ENCODE results near the gene EIF2S3.
"Not testable (repeated sequence)": the region's sequence is repeated elsewhere in the genome, so short reads cannot be mapped to it uniquely, and the experiment has no call there.

The EIF2S3 gene

GRCh38 chrX:24054182-24055042, at the start of gene EIF2S3:
Gene EIF2S3, plus strand, starts transcription at chrX:24054956. Its CDS starts 13 bp downstream, at chrX:24054969.
- DNase-seq (ENCODE audit: low spot score): peak; percentile 64

GRCh38 chrX:24005028-24005427, 49.7 kb upstream of the EIF2S3 start:
- DNase-seq (ENCODE audit: low spot score): no peak

- no peak for DNase-seq (ENCODE audit: low spot score)
Measured at GRCh38 chrX:24005867-24006266, 48.9 kb upstream of the EIF2S3 start.

GRCh38 chrX:24012266-24012665, 42.5 kb upstream of the EIF2S3 start:
- DNase-seq (ENCODE audit: low spot score): no peak

DNA sequence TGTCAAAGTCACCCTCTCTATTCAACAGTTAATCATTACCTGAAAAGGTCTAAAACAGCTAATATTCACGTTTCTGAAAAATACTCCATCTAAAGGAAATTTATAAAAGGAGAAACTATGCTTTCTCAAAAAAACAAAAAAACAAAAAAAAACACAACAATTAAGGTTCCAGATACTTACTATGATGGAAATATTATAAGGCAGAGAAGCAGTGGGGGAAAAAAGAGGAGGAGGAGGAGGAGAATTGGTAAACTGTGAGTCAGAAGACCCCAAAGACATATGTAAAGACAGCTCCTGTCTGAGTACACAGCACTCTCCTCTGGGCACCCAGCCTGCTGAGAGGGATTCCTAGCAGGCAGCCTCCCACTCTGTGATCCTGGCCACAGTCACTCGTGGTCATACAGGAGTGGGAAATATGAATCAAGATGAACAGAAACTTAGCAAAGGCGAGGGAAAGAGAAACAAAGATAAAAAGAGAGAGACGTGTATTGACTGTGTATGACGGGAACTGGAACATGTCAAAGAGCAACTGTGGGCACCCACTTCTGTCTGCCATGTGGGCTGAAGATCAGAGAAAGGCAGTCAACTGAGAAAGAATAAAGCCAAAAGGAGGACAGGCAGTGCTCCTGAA, 40.3 kb upstream of the EIF2S3 start:
- DNase-seq (ENCODE audit: low spot score): no peak

DNA sequence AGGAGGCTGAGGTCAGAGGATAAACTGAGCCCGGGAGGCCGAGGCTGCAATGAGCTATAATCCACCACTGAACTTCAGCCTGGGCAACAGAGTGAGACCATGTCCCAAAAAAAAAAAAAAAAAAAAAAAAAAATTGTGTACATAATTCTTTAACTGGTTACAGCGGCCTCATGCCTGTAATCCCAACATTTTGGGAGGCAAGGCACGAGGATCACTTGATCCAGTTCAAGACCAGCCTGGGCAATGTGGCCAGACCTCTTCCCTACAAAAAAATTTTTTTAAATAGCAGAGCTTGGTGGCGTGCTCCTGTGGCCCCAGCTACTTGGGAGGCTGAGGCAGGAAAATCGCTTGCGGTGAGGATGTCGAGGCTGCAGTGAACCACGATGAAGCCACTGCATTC, 37.1 kb upstream of the EIF2S3 start:
- DNase-seq (ENCODE audit: low spot score): no peak

DNA sequence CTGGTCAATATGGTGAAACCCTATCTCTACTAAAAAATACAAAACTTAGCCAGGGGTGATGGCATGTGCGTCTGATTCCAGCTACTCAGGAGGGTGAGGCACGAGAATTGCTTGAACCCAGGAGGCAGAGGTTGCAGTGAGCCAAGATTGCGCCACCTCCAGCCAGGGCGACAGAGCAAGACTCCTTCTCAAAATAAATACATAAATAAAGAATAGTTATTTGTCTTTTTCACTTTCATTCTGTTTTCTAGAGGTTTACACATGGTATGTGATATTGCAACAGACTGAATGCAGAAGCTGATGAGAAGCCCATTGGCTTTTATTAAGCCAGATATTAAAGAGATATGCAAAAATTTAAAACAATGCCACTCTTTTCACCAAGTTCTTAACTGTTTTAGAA, 35.9 kb upstream of the EIF2S3 start:
- no peak for DNase-seq (ENCODE audit: low spot score)

GRCh38 chrX:24019448-24019847, 35.3 kb upstream of the EIF2S3 start:
- DNase-seq (ENCODE audit: low spot score): no peak

DNA sequence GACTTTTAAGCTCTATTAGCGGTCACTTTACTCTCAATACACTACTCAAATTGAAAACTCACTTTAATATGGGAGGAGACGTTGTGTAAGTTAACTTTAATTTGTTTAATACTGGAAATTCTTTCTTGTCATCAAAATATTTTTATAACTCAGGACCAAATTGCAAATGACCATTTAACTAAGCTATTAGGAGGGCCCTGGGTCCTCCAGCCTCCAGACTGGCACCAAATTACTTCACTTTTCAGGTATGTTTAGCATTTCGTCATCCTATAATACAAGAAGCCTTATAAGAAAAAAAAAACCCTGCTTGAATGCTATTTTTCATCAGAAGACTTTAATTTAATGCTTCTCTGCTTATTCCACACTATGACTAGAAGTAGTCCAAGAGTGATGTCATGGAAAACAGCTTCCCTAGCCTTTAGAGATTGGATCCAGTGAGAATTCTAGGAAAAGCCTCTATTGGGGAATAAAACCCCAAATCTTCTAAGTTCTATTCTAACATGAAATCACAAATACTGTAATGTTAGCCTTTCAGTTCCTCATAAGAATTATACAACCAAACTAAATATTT, 34.4 kb upstream of the EIF2S3 start:
- no peak for DNase-seq (ENCODE audit: low spot score)

DNA sequence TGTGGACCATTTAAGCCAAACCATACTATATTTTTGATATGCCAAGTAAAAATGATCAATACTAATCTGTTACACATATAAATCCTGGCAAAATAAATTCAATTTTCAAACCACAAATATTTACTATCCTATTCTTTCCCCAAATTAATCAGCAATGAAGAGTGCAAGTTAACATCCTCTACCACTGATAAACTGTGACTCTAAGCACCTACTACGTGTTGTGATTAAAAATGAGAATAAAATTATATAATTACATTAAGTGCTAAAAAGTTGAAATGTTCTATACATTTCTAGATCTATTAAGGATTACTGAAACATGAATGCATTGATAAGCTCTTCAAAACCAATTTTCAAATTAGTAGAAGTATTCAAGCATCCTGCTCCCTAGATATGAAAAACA, 31.2 kb upstream of the EIF2S3 start:
- DNase-seq (ENCODE audit: low spot score): no peak

DNA sequence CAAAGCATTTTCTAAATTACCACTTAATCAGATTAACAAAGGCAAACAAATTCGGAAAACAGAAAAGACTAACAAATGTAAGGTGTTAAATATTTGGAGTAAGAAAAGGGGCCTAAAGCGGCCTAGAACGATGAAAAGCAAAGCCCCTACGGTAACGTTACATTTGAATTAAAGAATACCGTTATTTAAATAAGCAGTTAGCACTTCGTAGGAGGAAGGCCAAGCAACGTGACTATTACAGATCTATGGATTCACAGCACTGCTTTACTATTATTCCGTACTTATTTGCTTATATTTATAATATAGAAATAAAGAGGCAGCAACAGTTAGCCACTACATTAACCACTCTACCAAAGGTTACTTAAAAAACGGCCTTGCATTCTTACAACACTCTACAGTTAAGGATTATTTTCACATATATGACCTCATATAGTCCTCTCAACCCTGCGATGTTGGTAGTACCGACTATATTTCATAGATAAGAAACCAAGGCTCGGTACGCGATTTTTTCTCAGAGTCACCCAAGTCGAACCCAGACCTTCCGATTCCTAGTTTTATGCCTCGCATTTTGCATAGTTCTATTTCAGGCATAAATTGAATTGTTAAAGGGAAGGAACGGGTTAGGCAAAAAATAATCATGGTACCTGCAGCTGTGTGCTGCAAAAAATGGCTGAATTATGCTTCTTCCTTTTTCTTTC, 30.6 kb upstream of the EIF2S3 start:
- no peak for DNase-seq (ENCODE audit: low spot score)

GRCh38 chrX:24024819-24025740, 29.7 kb upstream of the EIF2S3 start:
- DNase-seq (ENCODE audit: low spot score): peak; percentile 66

GRCh38 chrX:24025741-24026403, 28.9 kb upstream of the EIF2S3 start:
- DNase-seq (ENCODE audit: low spot score): peak; percentile 8

DNA sequence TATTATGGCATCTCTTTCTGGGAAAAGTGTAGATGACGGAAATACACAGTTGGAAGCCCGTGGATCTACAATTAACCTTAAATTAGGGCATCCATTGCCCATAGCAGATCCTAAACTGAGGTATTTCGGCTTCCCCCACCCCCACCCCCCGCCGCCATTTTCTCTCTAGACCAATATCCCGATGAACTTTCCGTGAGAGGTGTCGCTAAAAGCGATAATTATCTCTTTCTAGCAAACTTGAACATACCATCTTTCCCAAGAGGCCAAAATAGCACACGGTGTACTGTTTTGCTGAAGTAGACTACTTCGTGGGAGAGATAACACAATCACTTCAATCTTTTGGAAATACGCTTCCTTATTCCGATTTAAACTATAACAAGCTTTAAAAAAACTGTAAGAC, 28.3 kb upstream of the EIF2S3 start:
- DNase-seq (ENCODE audit: low spot score): peak; percentile 15

- peak; percentile 3 for DNase-seq (ENCODE audit: low spot score)
Measured at GRCh38 chrX:24027086-24027485, 27.7 kb upstream of the EIF2S3 start, which contains the start of gene KLHL15. Gene KLHL15, minus strand, starts transcription at chrX:24027186. Its CDS starts 20,493 bp downstream, at chrX:24006693.

- no peak for DNase-seq (ENCODE audit: low spot score)
Measured at GRCh38 chrX:24027985-24028384, 26.8 kb upstream of the EIF2S3 start.

DNA sequence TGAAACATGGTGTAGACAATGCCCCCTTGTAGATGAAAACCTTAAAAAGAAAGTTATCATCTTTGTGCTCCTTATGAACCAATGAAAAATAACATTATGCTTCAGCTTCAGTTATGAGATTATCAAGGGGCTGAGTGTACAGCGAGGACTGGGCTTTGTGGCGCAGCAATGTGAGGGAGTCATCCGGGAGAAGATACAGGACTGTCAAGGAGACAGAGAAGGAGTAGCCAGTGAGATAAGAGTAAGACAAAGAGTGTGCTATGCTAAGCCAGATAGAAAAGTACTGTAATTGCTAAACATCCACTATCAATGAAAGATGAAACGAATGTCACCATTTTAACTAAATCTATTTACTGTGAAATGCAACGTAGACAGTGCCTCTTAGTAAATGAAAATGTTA, 24.2 kb upstream of the EIF2S3 start:
- DNase-seq (ENCODE audit: low spot score): no peak

DNA sequence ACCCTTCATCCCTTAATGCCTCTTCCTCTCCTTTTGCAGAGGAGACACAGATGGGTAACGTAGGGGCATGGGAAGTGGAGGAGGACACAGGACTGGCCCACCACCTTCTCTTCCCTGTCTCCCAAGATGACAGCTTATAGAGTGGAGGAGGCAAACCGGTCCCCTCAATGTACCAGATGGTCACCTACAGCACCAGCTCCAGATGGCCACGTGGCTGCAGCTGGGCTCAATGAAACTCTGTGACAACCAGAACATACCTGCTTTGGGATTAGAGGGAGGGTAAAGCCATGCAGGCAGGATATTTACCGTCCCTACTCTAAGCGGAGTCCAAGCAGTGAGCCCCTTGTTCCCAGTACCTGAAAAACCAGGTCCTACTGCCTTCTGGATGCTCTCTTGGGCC, 20.3 kb upstream of the EIF2S3 start:
- DNase-seq (ENCODE audit: low spot score): no peak

DNA sequence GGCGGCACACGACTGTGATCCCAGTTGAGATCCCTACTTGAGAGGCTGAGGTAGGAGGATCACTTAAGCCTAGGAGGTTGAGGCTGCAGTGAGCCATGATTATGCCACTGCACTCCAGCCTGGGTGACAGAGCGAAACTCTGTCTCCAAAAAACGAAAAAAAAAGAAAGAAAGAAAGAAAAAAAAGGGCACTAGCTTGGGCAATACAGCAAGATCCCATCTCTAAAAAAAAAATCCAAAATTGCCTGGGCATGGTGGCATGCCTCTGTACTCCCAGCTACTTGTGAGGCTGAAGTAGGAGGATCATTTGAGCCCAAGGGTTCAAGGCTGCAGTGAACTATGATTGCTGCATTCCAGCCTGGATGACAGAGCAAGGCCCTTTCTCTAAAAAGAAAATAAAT, 17.0 kb upstream of the EIF2S3 start:
- no peak for DNase-seq (ENCODE audit: low spot score)

- not testable (repeated sequence) for DNase-seq (ENCODE audit: low spot score)
Measured at GRCh38 chrX:24046060-24046459, 8.7 kb upstream of the EIF2S3 start.

- not testable (repeated sequence) for DNase-seq (ENCODE audit: low spot score)
Measured at GRCh38 chrX:24049643-24050042, 5.1 kb upstream of the EIF2S3 start.

All from HuH-7 (cell line).